ENCODE data around the gene RAB1A.

GRCh38 chr2:65130664-65131175 lies 814 bp upstream of the RAB1A start:
- TF ChIP-seq CTCF (conservative IDR thresholded peaks at IDR 0.05; ENCODE audit: low read depth, low read length) (no peak), EZH2 (IDR thresholded peaks at IDR 0.05; ENCODE audit: borderline replicate concordance, low read depth, low read length, poor library complexity, severe bottlenecking) (no peak)

Data from A673 (cell line).